SIG-M5 (cell line): Measurements from ENCODE around the gene TEKTIP1.
"Not testable (repeated sequence)": the region's sequence is repeated elsewhere in the genome, so short reads cannot be mapped to it uniquely, and the experiment has no call there.

Experiments used
- DNase-seq: peaks from one replicate; lab custom pipeline; 2025; lab: John Stamatoyannopoulos, UW

The TEKTIP1 gene

DNA sequence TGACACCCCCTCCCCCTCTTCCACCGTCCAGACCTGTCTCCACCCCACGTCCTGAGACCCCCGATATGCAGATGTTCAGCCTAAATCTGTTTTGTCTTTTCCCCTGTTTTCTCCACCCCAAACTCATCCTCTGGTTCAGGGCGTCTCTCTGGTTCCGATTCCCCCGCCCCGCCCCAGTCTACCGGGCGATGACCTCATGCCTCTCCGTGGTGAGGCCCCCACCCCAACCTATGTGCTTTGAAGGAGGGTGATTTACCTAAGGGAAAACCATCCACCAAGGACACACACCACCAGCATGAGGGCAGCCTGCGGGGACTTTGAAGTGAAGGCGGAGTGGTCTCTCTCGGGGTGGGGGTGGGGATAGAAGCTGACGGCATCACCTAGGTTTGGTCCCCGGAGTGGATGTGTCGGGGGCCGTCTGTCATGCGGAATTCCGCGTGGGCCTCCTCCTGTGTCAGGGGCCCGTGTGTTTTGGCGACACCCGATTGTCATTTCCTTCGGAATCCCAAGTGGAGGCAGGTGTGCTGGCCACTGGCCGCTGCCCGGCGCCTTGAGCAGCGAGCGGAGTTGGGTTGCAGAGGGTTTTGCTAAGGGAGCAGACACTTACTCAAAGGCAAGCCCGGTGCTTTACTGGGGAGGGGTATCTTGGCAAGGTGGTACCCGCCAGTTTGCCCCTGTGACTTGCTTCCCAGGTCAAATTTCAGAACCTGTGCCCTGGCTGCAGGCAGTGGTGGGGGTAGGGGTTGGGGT lies 31.4 kb upstream of the TEKTIP1 start:
- no peak for DNase-seq

DNA sequence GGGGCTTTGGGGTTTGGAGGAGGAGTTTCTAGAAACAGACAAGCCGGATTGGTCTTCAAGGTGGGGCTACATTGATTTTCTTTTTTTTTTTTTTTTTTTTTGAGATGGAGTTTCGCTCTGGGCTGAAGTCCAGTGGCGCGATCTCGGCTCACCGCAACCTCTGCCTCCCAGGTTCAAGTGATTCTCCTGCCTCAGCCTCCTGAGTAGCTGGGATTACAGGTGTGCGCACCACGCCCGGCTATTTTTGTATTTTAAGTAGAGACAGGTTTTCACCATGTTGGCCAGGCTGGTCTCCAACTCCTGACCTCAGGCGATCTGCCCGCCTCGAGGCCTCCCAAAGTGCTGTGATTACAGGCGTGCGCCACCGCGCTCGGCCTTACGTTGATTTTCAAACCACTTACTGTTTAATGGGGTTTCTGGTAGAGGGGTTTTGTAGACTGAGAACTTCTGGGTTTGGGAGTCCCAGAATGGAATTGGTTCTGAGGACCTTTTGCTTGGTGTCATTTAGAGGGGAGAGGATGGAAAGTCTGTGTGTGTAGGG lies 30.8 kb upstream of the TEKTIP1 start:
- not testable (repeated sequence) for DNase-seq

DNA sequence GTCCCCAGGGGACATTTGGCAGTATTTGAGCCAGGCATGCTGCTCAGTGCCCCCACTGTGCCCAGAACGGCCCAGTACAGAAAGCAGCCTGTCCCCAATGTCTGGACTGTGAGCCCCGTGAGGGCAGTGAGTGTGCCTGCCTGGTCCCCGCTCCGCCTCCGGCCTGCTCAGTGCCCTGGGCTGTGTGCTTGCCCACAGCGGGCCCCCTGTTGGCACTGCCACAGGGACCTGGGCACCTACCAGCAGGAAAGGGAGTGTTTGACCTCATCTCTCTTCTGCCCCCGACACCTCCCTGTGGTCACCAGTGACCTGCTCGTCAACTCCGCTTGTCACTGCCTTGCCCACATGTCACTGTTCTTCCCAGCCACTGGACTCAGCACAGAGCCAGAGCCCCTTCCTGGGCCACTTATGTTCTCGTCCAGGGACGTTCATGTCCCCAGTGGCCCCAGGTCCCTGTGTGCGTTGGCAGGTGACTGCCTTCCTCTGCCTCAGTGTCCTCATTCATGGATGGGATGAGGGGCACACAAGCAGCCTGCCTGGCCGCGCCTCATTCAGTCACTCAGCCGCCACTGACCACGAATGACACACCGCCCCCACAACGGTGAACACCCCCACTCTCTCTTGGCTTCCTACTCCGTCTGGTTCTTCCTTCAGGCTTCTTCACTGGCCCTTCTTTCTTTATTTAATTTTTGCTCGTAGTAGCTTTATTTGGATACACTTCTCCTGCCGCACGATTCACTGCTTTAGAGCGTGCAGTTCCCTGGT lies 30.0 kb upstream of the TEKTIP1 start:
- no peak for DNase-seq

DNA sequence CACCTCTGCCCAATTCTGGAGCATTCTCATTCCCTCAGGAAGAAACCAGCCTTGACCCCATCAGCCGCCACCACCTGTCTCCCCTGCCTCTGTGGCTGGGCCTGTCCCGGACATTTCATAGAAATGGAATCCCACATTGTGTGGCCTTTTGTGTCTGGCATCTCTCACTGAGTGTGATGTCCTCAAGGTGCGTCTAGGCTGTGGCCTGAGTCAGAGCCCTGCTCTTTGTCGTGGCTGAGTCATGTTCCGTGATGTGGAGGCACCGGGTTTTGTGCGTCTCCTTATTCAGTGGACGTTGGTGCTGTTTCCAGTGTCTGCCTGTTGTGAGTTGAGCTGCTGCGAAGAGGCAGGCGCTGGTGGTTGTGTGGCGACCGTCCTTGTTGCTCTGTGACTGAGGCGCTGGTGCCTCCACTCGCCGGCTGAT lies 29.4 kb upstream of the TEKTIP1 start:
- DNase-seq: no peak

DNA sequence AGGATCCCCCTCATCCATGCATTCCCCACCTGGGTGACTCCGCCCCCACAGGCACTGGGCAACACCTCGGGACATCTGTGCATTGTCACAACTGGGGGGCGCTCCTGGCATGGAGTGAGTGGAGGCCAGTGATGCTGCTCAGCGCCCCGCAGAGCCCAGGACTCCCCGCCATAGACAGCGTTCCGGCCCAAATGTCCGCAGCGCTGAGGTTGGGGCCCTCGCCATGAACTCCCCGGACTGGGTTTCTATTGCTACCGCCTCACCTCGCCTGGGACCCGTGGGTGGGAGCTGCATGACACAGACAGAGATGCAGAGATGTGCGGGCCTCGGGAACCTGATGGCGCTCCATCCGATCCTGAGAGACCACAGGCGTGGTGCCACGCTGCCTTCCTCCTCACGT lies 28.2 kb upstream of the TEKTIP1 start:
- DNase-seq: no peak

DNA sequence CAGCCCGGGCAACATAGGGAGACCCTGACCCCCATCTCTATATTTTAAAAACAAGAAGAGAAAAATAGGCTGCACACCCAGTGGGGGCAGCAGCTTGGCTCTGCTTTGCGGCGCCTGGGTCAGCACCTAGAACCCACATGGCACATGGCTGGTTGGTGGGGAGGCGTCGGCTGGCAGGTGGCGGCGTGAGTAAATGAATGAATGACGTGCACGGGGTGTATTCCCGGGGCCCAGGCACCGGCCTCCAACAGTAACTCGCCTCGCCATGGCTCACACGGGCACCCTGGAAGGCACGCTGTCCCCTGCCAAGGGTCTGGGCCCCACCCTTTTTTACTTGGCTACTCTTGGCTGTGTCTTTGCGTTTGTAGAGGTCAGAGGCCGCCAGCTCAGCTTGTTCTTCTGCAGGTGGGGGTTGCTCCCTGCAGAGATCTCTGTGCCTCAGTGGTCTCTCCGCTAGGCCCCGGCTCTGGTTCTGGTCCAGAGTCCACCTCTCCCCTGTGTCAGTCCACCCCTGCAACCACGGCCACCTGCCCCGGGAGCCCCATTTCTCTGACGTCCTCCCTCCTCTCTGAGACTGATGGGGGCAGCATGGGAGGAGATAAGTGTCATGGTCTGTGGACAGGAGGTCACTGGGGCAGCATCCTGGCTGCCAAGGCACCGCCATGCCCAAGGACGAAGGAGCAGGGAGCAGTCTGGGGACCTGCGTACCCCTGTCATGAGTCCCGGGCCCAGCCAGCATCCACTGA lies 27.3 kb upstream of the TEKTIP1 start:
- no peak for DNase-seq

DNA sequence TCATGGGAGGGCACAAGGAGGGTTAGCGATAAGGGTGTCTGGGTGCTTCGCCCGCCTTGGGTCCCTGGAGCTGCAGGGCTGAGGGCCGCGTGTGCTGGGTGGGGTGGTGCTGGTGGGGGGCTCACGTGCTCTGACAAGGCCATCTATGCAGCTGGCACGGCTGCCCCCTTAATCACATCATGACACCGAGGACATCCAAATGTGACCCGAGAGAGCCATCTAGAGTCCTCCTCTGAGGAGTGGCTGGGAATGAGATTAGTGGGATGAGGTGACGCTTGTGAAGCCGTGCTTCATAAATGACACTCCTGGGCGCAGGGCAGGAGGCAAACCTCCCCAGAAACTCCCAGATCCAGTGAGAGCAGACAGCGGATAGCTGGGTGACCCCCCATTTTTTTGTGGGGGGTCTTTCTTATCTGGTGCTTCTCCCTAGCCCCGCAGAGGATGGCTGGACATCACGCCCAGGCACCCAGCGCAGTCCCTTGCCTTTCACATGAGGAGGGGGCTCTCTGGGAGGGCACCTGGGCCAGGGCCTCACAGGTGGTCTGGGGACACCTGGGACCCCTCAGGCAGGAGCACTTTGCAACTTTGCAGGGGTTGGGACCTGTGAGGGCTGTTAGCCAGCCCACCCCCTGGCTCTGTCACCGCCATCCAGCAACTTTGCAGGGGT lies 26.3 kb upstream of the TEKTIP1 start:
- DNase-seq: no peak

DNA sequence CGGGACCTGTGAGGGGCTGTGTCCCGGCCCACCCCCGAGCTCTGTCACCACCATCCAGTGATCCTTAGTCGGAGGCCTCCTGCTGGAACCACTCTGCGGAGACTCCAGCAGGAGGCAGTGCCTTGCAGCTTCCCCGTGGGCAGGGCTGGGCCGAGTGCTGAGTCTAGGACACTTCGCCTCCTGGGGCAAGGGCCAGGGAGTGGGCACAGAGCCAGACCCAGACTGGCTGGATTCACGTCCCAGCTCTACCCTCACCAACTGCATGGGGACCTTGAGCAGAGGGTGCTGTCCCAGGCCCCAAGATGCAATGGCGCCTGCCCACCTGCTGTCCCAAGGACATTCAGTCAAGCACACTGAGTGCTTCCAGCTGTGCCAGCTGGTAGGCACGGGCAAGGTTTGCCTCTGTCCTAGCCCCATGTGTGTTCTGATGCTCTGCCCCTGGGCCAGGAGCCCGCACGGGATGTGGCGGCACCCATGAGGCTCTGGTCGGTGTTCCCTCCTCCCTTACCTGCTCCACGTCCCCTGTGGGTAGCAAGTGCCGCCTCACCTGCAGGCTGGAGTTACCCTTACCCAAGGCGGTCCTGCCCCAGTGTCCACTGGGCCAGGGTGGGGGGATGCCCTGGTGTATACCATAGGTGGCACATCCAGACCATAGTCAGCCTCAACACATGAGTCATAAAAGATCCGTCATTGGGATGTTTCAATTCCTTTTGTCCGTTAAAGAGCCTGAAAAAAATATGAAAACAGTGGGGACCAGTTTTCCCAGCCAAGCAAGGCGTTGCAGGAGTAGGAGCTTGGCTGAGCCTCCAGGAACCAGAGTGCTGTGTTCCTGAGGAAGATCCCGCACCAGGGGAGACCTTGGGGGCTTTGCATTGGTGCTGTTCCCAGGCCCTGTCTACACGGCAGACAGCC lies 25.5 kb upstream of the TEKTIP1 start:
- no peak for DNase-seq

DNA sequence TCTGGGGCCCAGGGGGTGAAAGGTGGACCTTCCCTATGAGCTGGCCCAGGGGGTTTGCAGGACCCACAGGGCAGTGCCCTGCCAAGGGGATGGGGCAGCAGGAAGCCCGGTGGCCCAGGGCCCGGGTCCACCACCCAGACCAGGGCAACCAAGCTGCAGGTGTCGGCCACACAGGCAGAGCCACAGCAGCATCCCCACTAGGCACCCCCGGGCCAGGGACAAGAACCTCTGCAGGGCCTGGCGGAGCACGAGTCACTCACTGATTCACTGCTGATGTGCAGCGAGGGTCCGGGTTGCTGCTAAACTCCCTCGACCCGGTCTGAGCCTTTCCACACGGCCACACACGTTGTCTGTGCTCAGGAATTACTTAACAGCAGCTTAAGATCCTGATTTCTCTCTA lies 24.0 kb upstream of the TEKTIP1 start:
- no peak for DNase-seq

DNA sequence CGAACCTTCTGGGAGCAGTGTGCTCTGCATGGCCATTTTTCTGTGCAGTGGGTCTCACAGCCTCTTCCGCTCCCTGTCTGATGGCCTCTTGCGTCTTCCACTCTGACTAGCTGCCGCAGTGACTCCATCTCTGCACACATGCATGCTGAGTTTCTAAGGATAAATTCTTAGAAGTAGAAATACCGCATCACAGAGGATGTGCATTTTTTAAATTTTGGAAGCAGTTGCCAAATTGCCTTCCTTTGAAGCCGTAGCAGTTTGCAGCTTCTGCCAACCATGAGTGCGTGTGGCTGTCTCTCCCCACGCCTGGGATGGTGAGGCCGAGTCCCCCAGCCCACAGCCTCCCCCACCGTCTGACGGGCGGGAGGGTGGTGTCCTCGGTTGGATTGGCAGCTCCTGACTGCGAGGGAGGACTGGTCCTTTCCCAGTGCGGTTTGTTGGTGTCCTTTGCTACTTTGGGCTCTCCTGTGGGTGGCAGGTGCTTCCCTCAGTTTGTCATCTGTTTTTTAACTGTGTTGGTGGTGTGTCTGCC lies 23.0 kb upstream of the TEKTIP1 start:
- no peak for DNase-seq

DNA sequence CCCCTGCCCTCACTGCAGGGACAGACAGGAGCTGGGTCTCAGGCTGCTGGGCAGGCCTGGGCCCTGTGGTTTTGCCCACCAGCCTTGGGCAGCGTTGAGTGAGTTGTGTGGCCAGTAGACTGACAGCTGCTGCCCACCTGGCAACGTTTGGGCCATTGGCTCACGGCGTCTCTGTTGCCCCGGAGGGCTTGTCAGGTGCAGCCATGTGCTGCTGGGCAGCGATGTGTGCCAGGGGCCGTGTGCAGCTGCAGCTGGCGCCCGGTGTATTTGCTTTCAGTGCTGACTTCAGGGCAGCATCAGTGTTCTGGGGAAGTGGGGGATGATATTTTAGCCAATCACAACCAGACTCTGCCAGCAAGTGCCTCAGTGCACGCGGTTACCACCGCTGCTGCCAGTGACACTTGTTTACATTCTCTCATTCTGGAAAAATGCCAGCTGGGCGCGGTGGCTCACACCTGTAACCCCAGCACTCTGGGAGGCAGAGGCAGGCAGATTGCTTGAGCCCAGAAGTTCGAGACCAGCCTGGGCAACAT lies 22.2 kb upstream of the TEKTIP1 start:
- DNase-seq: no peak

DNA sequence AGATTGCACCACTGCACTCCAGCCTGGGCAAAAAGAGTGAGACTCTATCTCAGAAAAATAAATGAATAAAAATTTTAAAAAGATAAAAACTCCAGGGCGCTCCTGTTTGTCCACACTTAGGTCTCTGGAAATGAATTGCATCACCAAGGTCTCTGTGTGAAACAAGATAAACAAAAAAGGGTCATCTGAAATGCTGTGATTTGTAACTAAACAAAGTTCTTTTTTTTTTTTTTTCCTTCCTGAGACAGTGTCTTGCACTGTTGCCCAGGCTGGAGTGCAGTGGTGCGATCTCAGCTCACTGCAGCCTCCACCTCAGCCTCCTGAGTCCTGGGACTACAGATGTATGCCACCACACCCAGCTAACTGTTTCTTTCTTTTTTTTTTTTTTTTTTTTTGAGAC lies 21.3 kb upstream of the TEKTIP1 start:
- DNase-seq: no peak

DNA sequence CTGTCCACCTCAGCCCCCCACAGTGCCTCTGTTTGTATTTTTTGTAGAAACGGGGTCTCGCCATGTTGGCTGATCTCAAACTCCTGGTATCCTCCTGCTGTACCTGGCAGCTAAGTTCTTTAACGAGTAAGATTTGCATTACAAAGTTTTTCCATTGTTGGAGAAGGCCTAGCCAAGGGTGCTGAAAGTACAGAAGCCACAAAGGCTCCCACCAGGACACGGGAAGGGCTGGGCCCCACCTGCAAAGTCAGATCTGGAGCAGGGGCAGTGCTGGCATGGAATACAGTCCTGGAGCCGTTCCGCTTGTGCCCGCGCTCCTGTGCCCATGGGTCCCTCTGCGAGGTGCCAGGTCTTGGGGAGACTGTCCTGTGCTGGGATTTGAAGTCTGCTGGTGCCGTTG lies 20.7 kb upstream of the TEKTIP1 start:
- DNase-seq: no peak

DNA sequence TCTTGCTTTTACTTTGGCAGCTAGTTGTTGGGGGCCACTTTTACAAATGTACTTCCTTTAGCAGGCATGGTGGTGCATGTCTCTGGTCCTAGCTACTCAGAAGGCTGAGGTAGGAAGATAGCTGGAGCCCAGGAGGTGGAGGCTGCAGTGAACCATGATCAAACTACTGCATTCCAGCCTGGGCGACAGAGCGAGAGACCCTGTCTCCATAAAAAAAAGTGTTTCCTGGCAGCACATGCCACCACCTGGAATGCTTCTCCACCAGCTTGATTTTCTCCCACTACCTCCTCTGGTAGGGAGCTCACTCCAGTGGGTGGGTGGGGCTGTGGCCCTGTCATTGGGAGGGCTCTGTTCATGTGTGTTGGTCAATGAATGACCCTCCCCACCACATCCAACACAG lies 20.3 kb upstream of the TEKTIP1 start:
- no peak for DNase-seq

DNA sequence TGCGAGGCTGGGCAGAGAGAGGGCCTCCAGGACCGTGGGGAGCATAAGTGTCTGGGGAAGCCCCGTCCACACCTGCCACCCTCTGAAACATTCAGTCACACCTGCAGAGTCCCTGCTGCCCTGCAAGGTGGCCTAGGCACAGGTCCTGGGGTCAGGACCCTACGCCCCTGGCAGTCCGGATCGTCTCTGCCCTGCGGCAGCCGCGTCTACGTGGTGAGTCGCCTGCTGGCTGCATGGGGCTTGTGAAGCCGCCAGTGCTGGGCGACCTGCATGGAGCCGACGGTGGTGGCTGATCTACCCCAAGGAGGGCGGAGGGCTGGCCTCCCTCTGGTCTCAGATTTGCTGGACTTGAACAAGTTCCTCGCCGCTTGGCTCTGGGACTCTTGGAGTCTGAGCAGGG lies 19.8 kb upstream of the TEKTIP1 start:
- DNase-seq: no peak

DNA sequence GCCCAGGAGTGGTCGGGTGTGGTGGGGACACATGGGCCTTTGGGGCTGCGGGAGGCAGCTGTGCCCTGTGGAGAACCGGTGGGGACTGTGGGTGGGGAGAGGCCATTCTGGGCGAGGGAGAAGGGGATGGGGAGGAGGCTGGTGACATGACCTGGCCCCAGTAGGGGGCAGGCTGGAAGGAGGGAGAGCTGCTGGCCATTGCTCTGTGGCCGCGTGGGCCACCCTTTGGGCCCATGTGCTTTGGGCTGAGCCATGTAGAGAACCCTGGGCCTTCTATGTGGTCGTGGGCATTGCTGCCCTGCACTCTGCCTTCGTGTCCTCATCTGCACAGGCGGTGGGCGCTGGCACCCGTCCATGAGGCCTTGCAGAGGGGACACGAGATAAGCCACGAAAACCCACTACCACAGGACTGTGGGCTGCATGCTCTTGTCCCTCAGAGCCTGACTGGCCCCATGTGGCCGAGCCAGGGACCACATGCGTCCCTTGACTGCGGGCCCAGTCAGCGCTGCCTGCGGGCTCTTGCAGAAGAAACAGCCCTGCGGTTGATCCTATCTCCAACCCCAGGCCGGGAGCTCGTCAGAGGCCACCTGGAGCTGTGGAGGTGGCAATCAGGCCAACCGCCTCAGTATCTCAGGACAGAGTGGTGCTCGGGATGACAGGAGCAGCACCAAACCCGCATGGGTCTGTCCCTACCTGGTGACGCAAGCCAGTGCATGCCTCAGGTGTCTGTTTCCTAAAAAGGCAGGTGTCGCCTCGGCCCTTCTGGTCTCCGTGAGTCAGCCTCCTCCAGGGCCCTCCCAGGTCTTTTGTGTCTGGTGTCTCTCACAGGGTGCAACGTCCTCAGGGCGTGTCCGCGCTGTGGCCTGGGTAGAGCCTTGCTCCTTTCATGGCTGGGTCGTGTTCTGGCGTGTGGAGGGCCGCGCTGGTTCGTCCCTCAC lies 18.5 kb upstream of the TEKTIP1 start:
- DNase-seq: no peak

DNA sequence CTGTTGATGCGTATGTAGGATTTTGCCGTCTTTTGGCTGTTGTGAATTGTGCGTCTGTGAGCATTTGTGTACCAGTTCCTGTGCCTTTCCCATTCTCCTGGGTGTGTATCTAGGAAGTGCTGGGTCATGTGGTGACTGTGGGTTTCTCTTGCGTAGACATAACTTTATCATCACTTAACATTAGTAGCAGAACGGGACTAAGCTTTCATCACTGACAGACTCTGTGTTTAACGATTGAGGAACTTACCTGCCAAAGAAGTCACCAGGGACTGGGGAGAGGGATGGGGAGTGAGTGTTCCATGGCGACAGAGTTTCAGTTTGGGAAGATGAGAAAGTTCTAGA lies 17.9 kb upstream of the TEKTIP1 start:
- no peak for DNase-seq

DNA sequence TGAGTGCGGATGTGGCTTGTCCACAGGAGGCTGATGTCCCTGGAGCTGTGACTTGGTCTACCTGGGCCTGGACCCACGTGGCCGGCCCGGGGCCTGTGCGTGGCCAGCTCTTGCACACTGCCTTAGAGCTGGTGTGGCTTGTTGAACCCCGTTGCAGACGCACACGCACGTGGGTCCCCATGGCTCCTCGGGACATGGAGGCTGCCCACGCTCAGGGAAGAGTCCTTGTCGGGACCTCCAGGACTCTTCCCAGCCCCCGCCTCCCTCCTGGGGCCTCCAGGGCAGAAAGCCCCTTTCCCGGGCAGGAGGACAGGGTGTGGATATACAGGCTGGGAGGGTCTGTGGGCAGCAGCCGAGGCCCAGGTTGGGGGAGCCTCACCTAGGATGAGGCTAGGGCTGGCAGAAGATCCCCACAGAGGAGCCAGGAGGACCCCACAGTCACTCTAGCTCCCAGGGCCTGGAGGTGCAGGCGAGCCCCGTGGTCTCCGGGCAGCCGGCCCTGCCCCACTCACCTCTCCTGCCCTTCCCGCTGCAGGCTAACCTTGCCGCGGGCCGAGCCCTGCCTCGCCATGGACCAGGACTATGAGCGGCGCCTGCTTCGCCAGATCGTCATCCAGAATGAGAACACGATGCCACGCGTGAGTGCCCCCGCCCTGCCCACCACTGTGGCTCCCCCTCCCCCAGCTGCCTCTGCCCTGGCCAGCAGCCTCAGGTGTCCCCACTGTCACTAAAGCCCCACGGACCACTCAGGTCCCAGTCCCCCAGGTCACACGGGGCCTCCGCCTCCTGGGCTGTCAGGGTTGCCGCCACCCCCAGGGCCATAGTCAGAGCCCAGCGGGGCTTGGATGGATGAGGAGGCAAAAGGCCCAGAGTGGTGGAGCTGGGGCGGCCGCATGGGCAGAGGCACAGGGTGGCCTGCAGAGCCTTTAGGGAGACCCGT lies 16.3 kb upstream of the TEKTIP1 start:
- DNase-seq: no peak
